HepG2 (cell line): ENCODE measurements around the gene RBP7.

Experiments used
- AGO1 ChIP-seq: fragments of 200-400 bp; formaldehyde crosslinking; IDR thresholded peaks from 2 replicates; pipeline ENCODE4 v1.6.1; 2017; ENCODE audit warnings: mild to moderate bottlenecking, low read depth, low read length, moderate library complexity; ENCODE audit not compliant: poor library complexity, severe bottlenecking
- CTCF ChIP-seq: sonication (generic); formaldehyde crosslinking; IDR thresholded peaks from 2 replicates; pipeline ENCODE4 v1.5.0; 2020; ENCODE audit warnings: mild to moderate bottlenecking, missing genetic modification reagents, moderate library complexity
- HDAC2 ChIP-seq: sonication (generic); formaldehyde crosslinking; IDR thresholded peaks from 2 replicates; pipeline ENCODE4 v1.4.0; 2020; ENCODE audit warnings: missing genetic modification reagents
- PBX3 ChIP-seq: sonication (generic); formaldehyde crosslinking; IDR thresholded peaks from 2 replicates; pipeline ENCODE4 v1.8.1; 2023; ENCODE audit warnings: missing genetic modification reagents, inconsistent platforms, borderline replicate concordance
- RFX5 ChIP-seq: IDR thresholded peaks from 2 replicates; pipeline ENCODE4 v1.6.1; 2011; ENCODE audit warnings: low read depth, low read length, improper control_type of control experiment
- SIN3B ChIP-seq: fragments of 150-350 bp; IDR thresholded peaks from 2 replicates; pipeline ENCODE4 v1.6.1; 2014; ENCODE audit warnings: low read length
- ZNF281 ChIP-seq: sonication (generic); formaldehyde crosslinking; IDR thresholded peaks from 2 replicates; pipeline ENCODE4 v1.4.0; 2020; ENCODE audit warnings: missing genetic modification reagents, borderline replicate concordance
- TF ChIP-seq, protein P1 (sequence below), 2 experiments: IDR thresholded peaks; 2 replicates each; pipeline ENCODE4 v1.6.1; 2011 to 2012; ENCODE audit warnings: low read length in 2 of 2, borderline replicate concordance in 1 of 2, low read depth in 1 of 2, mild to moderate bottlenecking in 1 of 2, moderate library complexity in 1 of 2

GRCh38 chr1:10007169-10007568 is 10.1 kb downstream of the RBP7 start:
- TF ChIP-seq PBX3 (CRISPR knock-in tag), result no peak
- no peak for TF ChIP-seq HDAC2
- TF ChIP-seq AGO1, result no peak
- no peak for TF ChIP-seq RFX5
- no peak for TF ChIP-seq ZNF281 (CRISPR knock-in tag)
- TF ChIP-seq CTCF (CRISPR knock-in tag), result no peak
- TF ChIP-seq, protein P1, sequence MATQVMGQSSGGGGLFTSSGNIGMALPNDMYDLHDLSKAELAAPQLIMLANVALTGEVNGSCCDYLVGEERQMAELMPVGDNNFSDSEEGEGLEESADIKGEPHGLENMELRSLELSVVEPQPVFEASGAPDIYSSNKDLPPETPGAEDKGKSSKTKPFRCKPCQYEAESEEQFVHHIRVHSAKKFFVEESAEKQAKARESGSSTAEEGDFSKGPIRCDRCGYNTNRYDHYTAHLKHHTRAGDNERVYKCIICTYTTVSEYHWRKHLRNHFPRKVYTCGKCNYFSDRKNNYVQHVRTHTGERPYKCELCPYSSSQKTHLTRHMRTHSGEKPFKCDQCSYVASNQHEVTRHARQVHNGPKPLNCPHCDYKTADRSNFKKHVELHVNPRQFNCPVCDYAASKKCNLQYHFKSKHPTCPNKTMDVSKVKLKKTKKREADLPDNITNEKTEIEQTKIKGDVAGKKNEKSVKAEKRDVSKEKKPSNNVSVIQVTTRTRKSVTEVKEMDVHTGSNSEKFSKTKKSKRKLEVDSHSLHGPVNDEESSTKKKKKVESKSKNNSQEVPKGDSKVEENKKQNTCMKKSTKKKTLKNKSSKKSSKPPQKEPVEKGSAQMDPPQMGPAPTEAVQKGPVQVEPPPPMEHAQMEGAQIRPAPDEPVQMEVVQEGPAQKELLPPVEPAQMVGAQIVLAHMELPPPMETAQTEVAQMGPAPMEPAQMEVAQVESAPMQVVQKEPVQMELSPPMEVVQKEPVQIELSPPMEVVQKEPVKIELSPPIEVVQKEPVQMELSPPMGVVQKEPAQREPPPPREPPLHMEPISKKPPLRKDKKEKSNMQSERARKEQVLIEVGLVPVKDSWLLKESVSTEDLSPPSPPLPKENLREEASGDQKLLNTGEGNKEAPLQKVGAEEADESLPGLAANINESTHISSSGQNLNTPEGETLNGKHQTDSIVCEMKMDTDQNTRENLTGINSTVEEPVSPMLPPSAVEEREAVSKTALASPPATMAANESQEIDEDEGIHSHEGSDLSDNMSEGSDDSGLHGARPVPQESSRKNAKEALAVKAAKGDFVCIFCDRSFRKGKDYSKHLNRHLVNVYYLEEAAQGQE (IDR thresholded peaks at IDR 0.05; ENCODE audit: borderline replicate concordance in 1 of 2, low read depth in 1 of 2, low read length in 2 of 2), result no peak
- no peak for TF ChIP-seq SIN3B
